Ishikawa (cell line): Measurements from ENCODE around the gene RAPSN.

Experiments
- CEBPB ChIP-seq: IDR thresholded peaks from 2 replicates; pipeline ENCODE4 v1.6.1; 2012
- CREB1 ChIP-seq: IDR thresholded peaks from 2 replicates; pipeline ENCODE4 v1.6.1; 2012; ENCODE audit warnings: low read depth
- EGR1 ChIP-seq: IDR thresholded peaks from 2 replicates; pipeline ENCODE4 v1.6.1; 2012
- EP300 ChIP-seq: IDR thresholded peaks from 2 replicates; pipeline ENCODE4 v1.6.1; 2012; ENCODE audit warnings: borderline replicate concordance
- FOXM1 ChIP-seq: IDR thresholded peaks from 2 replicates; pipeline ENCODE4 v1.6.1; 2012; ENCODE audit warnings: low read depth, borderline replicate concordance
- NFIC ChIP-seq: IDR thresholded peaks from 2 replicates; pipeline ENCODE4 v1.6.1; 2012
- RAD21 ChIP-seq: IDR thresholded peaks from 2 replicates; pipeline ENCODE4 v1.6.1; 2012; ENCODE audit warnings: low read depth
- TAF1 ChIP-seq: IDR thresholded peaks from 2 replicates; pipeline ENCODE4 v1.6.1; 2012; ENCODE audit warnings: low read depth, mild to moderate bottlenecking
- TCF12 ChIP-seq: IDR thresholded peaks from 2 replicates; pipeline ENCODE4 v1.6.1; 2012; ENCODE audit warnings: low read depth
- TEAD4 ChIP-seq: IDR thresholded peaks from 2 replicates; pipeline ENCODE4 v1.6.1; 2012
- USF1 ChIP-seq: IDR thresholded peaks from 2 replicates; pipeline ENCODE4 v1.6.1; 2012
- YY1 ChIP-seq: IDR thresholded peaks from 2 replicates; pipeline ENCODE4 v1.6.1; 2012; ENCODE audit warnings: low read depth
- ZBTB7A ChIP-seq: IDR thresholded peaks from 2 replicates; pipeline ENCODE4 v1.6.1; 2012; ENCODE audit warnings: low read depth
- TF ChIP-seq, protein P1 (sequence below): IDR thresholded peaks from 2 replicates; pipeline ENCODE4 v1.6.1; 2012
- TF ChIP-seq, protein P2 (sequence below): IDR thresholded peaks from 2 replicates; pipeline ENCODE4 v1.6.1; 2012; ENCODE audit warnings: low read depth, mild to moderate bottlenecking

Gene RAPSN

DNA sequence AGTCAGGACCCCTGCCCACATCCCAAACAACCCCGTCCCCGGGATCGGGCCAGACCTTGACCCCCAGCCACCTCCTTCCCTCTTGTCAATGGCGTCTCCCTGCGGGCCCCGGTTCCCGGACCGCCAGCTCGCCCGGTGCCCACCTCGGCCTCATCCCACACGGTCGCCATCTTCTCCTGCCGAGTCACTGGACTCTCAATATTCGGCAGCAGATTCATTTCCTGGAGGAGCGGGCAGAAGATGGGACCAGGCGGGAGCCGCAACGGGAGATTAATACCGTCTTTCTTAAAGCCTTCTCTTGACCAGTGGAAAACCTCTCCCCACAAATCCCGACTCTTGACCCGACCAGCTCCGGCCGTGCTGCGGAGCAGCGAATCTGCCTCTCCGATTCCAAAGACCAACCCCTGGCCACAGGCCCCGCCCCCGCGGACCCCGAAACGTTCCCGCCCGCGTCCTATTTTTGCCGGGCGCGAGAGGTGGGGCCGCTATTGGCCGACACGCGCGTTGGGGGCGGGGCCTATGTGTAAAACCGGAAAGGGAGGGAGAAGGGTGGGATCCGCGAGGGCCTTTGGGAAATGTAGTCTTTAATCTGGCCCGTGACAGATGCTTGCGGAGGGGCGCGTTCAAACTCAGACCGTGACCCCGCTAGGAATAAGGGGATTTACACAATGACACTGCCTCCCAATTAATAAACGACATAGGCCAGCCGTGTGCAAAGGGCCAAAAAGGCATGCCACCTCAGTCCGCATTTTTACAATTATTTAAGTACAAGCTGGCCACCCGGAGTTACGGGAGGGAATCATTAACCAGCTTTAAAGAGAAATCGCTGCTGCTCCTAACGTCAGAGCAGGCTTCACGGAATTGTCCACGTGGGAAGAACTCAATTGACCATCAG lies 22.6 kb downstream of the RAPSN start, which contains the start of gene PSMC3:
Gene PSMC3, minus strand, starts transcription at position 378 of the 895 bp plus-strand sequence. Its CDS starts 160 bp downstream, at position 218.
- peak; percentile 54; the same call in 1 of the 2 replicates for TF ChIP-seq USF1
- no peak for TF ChIP-seq TCF12
- no peak for TF ChIP-seq NFIC
- TF ChIP-seq FOXM1, result peak; percentile 76
- peak; percentile 70 for TF ChIP-seq EP300
- TF ChIP-seq RAD21, result no peak
- peak; percentile 34; the same call in 1 of the 2 replicates for TF ChIP-seq ZBTB7A
- peak; percentile 95 for TF ChIP-seq YY1
- TF ChIP-seq TAF1, result peak; percentile 99
- TF ChIP-seq, protein P1, sequence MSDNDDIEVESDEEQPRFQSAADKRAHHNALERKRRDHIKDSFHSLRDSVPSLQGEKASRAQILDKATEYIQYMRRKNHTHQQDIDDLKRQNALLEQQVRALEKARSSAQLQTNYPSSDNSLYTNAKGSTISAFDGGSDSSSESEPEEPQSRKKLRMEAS, result peak; percentile 90
- TF ChIP-seq EGR1, result peak; percentile 12; the same call in 1 of the 2 replicates

DNA sequence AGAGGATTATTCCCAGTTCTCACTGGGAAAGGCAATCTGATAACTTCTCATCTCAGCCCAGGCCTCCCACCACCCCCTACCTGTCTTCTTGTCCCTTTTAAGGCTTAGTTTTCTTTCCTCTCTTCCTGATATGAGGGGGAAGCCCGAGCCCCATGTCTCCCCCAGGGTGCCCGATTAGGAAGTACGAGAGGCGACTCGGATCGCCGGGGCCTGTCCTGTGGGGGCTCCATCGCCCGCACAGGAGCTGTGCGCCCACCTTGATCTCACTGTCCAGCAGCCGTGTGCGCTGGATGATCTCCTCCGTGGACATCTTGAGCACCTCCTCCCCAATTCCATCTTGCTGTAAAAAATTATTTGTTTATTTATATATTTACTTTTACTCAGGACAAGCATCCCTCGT lies 23.3 kb downstream of the RAPSN start:
- TF ChIP-seq CREB1 (no peak), TEAD4 (no peak), ZBTB7A (no peak), RAD21 (no peak), USF1 (no peak), YY1 (no peak), EP300 (no peak)
- TF ChIP-seq, protein P1, result no peak
- TF ChIP-seq, protein P2, sequence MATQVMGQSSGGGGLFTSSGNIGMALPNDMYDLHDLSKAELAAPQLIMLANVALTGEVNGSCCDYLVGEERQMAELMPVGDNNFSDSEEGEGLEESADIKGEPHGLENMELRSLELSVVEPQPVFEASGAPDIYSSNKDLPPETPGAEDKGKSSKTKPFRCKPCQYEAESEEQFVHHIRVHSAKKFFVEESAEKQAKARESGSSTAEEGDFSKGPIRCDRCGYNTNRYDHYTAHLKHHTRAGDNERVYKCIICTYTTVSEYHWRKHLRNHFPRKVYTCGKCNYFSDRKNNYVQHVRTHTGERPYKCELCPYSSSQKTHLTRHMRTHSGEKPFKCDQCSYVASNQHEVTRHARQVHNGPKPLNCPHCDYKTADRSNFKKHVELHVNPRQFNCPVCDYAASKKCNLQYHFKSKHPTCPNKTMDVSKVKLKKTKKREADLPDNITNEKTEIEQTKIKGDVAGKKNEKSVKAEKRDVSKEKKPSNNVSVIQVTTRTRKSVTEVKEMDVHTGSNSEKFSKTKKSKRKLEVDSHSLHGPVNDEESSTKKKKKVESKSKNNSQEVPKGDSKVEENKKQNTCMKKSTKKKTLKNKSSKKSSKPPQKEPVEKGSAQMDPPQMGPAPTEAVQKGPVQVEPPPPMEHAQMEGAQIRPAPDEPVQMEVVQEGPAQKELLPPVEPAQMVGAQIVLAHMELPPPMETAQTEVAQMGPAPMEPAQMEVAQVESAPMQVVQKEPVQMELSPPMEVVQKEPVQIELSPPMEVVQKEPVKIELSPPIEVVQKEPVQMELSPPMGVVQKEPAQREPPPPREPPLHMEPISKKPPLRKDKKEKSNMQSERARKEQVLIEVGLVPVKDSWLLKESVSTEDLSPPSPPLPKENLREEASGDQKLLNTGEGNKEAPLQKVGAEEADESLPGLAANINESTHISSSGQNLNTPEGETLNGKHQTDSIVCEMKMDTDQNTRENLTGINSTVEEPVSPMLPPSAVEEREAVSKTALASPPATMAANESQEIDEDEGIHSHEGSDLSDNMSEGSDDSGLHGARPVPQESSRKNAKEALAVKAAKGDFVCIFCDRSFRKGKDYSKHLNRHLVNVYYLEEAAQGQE, result no peak

DNA sequence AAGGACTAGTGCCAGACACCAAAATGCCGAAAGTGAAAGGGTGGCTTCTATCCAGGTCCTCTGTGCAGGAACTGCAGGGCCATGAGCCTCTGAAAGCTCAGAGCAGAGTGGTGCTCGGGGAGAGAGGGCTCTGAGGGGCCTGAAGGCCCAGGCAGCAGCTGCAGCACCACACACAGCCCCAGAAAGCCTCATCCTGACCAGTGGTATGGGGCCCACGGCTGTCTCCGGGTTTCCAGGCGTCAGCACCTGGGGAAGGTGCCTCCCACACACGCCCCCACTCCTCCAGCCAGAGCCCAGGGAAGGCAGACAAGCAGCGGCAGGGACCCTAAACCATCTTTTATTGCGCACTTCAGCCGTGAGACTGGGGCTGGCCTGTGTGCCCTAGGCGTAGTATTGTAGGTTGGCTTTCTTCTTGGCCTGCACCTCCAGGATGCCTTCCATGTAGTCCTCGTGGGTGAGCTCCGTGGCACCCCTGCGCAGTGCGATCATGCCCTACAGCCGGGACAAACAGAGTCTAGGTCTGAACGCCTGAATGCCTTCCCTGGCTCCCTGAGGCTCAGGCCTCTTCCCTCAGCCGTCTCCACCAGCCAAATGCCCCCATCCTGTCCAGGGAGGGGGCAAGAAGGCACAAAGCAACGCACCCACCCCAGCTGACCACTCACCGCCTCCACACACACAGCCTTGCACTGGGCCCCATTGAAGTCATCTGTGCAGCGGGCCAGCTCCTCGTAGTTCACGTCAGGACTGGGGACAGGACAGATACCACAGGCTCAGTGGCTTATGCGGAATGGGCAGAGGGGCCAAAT lies 30.3 kb downstream of the RAPSN start:
- no peak for TF ChIP-seq EP300
- TF ChIP-seq, protein P1, result no peak
- TF ChIP-seq TCF12, result no peak
- TF ChIP-seq, protein P2, result no peak
- no peak for TF ChIP-seq CEBPB
- no peak for TF ChIP-seq RAD21
- TF ChIP-seq TAF1, result no peak
- no peak for TF ChIP-seq YY1

DNA sequence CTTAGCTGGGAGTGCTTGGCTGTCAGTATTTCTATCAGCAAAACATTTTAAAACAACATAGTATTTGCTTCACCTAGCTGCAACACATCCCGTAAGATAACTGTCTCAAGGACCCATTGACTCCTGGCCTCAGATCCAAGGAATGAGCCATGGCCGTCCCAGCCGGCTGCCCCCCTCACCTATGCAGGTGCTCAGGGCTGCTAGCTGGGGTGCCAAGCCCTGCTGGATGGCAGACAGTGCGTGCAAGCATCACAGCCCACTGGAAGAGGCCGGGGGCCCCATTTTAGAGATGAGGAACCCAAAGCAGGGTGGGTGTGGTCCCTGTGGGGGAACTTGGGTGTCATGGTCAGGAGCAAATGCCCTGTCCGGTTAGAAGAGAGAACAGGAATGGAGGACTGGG lies 31.2 kb downstream of the RAPSN start:
- TF ChIP-seq TAF1 (no peak), YY1 (no peak), CEBPB (no peak), RAD21 (no peak), CREB1 (no peak), TCF12 (no peak), FOXM1 (no peak), NFIC (no peak), TEAD4 (no peak), EGR1 (no peak), ZBTB7A (no peak), USF1 (no peak), EP300 (no peak)
- TF ChIP-seq, protein P1, result no peak
- TF ChIP-seq, protein P2, result no peak
